Neutrophil (primary cell): ENCODE results near the gene ICAM2.

Experiments
- H3K27ac ChIP-seq: fragments of 200-600 bp; sonication (generic); 2 replicates; pipeline ENCODE4 v1.5.1; 2016; ENCODE audit warnings: mild to moderate bottlenecking, moderate library complexity
- H3K27me3 ChIP-seq: fragments of 200-600 bp; sonication (generic); 2 replicates; pipeline ENCODE4 v1.6.0; 2016; ENCODE audit warnings: mild to moderate bottlenecking
- H3K36me3 ChIP-seq: fragments of 200-600 bp; sonication (generic); 2 replicates; pipeline ENCODE4 v1.5.1; 2017
- H3K4me1 ChIP-seq, 2 experiments: fragments of 200-600 bp in 1 of 2; sonication (generic) in 1 of 2; 1 replicate in 1 of 2; 2 replicates in 1 of 2; pipeline versions ENCODE4 v1.5.1 to v1.6.1; 2013 to 2016; ENCODE audit warnings: low read depth in 1 of 2, low read length in 1 of 2, mild to moderate bottlenecking in 1 of 2, moderate library complexity in 1 of 2; ENCODE audit not compliant: control insufficient read depth in 1 of 2, insufficient read depth in 1 of 2
- H3K4me3 ChIP-seq, 2 experiments: fragments of 200-600 bp in 1 of 2; sonication (generic) in 1 of 2; 1 replicate in 1 of 2; 2 replicates in 1 of 2; pipeline ENCODE4 v1.5.1; 2013 to 2016; ENCODE audit warnings: low read depth in 1 of 2, low read length in 1 of 2, mild to moderate bottlenecking in 1 of 2, moderate library complexity in 1 of 2
- H3K9me3 ChIP-seq: fragments of 200-600 bp; sonication (generic); 2 replicates; pipeline ENCODE4 v1.5.1; 2016
- CTCF ChIP-seq: fragments of 200-600 bp; sonication (generic); IDR thresholded peaks from 2 replicates; pipeline ENCODE4 v1.5.1; 2016; ENCODE audit warnings: antibody characterized with exemption

ICAM2 gene

GRCh38 chr17:63956296-63956920, 64.0 kb downstream of the ICAM2 start:
- H3K36me3 ChIP-seq = no peaks in the 10 kb centered on the region
- H3K27me3 ChIP-seq = peaks cover 4% of the 10 kb centered on the region
- H3K4me3 ChIP-seq = no peak overlapping the region
- no peak for TF ChIP-seq CTCF
- peaks cover 6 to 8% of the 10 kb centered on the region in 2 experiments for H3K4me1 ChIP-seq
- no peaks in the 10 kb centered on the region for H3K9me3 ChIP-seq
- H3K27ac ChIP-seq = no peak overlapping the region

- Histone ChIP-seq H3K9me3 (no peaks in the 10 kb centered on the region), H3K4me1 (peaks cover 0 to 2% of the 10 kb centered on the region in 2 experiments), H3K27ac (no peak overlapping the region), H3K4me3 (no peak overlapping the region), H3K36me3 (no peaks in the 10 kb centered on the region), H3K27me3 (no peaks in the 10 kb centered on the region)
- TF ChIP-seq CTCF = no peak
Observed at GRCh38 chr17:63955791-63956190, 64.6 kb downstream of the ICAM2 start.

- no peak overlapping the region for H3K4me3 ChIP-seq
- no peak for TF ChIP-seq CTCF
- H3K36me3 ChIP-seq = no peaks in the 10 kb centered on the region
- no peaks in the 10 kb centered on the region for H3K9me3 ChIP-seq
- no peaks in the 10 kb centered on the region for H3K27me3 ChIP-seq
- no peaks in the 10 kb centered on the region for H3K4me1 ChIP-seq
- no peak overlapping the region for H3K27ac ChIP-seq
Observed at GRCh38 chr17:63955232-63955631, 65.2 kb downstream of the ICAM2 start.

GRCh38 chr17:63954402-63955063, 65.9 kb downstream of the ICAM2 start:
- no peak for TF ChIP-seq CTCF
- Histone ChIP-seq H3K4me3 (no peak overlapping the region), H3K27ac (no peak overlapping the region), H3K36me3 (no peaks in the 10 kb centered on the region), H3K4me1 (no peaks in the 10 kb centered on the region), H3K9me3 (no peaks in the 10 kb centered on the region), H3K27me3 (no peaks in the 10 kb centered on the region)
